HepG2 (cell line): ENCODE results near the gene TIMM17A. TPM values are rescaled to one million over a fixed set of nuclear protein-coding genes. Genes with fewer than 3 reads are reported as not detected.

Experiments
- ATAD3A ChIP-seq: sonication (generic); formaldehyde crosslinking; IDR thresholded peaks from 2 replicates; pipeline ENCODE4 v1.4.0; 2020; ENCODE audit warnings: missing genetic modification reagents
- ATF7-NPFF ChIP-seq: sonication (generic); formaldehyde crosslinking; IDR thresholded peaks from 2 replicates; pipeline ENCODE4 v1.8.1; 2023; ENCODE audit warnings: mild to moderate bottlenecking, low read depth, missing genetic modification reagents, moderate library complexity
- DNMT1 ChIP-seq: sonication (generic); formaldehyde crosslinking; IDR thresholded peaks from 2 replicates; pipeline ENCODE4 v1.5.1; 2020; ENCODE audit warnings: mild to moderate bottlenecking, missing genetic modification reagents
- ELF3 ChIP-seq: IDR thresholded peaks from 2 replicates; pipeline ENCODE4 v1.6.1; 2016; ENCODE audit warnings: missing genetic modification reagents, missing compliant biosample characterization
- MAFK ChIP-seq, 2 experiments: IDR thresholded peaks in 1 of 2; conservative IDR thresholded peaks in 1 of 2; 2 replicates each; pipeline ENCODE4 v1.6.1; 2011; ENCODE audit warnings: improper control_type of control experiment in 2 of 2, low read length in 2 of 2
- THAP9 ChIP-seq: sonication (generic); formaldehyde crosslinking; IDR thresholded peaks from 2 replicates; pipeline ENCODE4; 2020; ENCODE audit warnings: missing genetic modification reagents, mild to moderate bottlenecking, borderline replicate concordance
- ZNF577 ChIP-seq: sonication (generic); formaldehyde crosslinking; IDR thresholded peaks from 2 replicates; pipeline ENCODE4 v1.4.0; 2020; ENCODE audit warnings: mild to moderate bottlenecking, low read depth, missing genetic modification reagents, borderline replicate concordance
- ZNF670 ChIP-seq: sonication (generic); formaldehyde crosslinking; IDR thresholded peaks from 2 replicates; pipeline ENCODE4 v1.8.0; 2022; ENCODE audit warnings: mild to moderate bottlenecking, missing genetic modification reagents, borderline replicate concordance
- ZNF678 ChIP-seq: sonication (generic); formaldehyde crosslinking; IDR thresholded peaks from 2 replicates; pipeline ENCODE4 v1.4.0; 2020; ENCODE audit warnings: mild to moderate bottlenecking, missing genetic modification reagents
- ZNF83 ChIP-seq: sonication (generic); formaldehyde crosslinking; IDR thresholded peaks from 2 replicates; pipeline ENCODE4 v1.4.0; 2020; ENCODE audit warnings: missing genetic modification reagents, mild to moderate bottlenecking, borderline replicate concordance
- ZSCAN21 ChIP-seq: sonication (generic); formaldehyde crosslinking; IDR thresholded peaks from 2 replicates; pipeline ENCODE4 v1.8.0; 2022; ENCODE audit warnings: mild to moderate bottlenecking, missing genetic modification reagents, moderate library complexity, borderline replicate concordance
- polyA plus RNA-seq, 8 experiments: library from polyadenylated mRNA; depleted of rRNA in 3 of 8; stranded (reverse) in 7 of 8; unstranded in 1 of 8; fragments of >200 nt; fragmentation: Illumina TruSeq in 4 of 8; extraction: Trizol in 4 of 8; gene quantifications; 2 replicates each; pipeline versions ENCODE4 v1.2.1 to v1.2.3, GENCODE V29; 2011 to 2016; ENCODE audit warnings: low read depth in 4 of 8, missing spikeins in 1 of 8, mixed read lengths in 1 of 8; ENCODE audit not compliant: insufficient read depth in 1 of 8
- total RNA-seq, 5 experiments: library from RNA; depleted of rRNA; stranded (reverse); fragments of >200 nt; fragmentation: Illumina TruSeq; extraction: Trizol; gene quantifications; 2 replicates each; pipeline ENCODE4 v1.2.3, GENCODE V29; 2016; ENCODE audit warnings: low read depth in 1 of 5
- TF ChIP-seq, protein P1 (sequence below): sonication (generic); formaldehyde crosslinking; IDR thresholded peaks from 2 replicates; pipeline ENCODE4 v1.4.0; 2020; ENCODE audit warnings: mild to moderate bottlenecking, missing genetic modification reagents
- TF ChIP-seq, protein P2 (sequence below): sonication (generic); formaldehyde crosslinking; IDR thresholded peaks from one replicate; pipeline ENCODE4 v1.5.1; 2020; ENCODE audit warnings: mild to moderate bottlenecking, missing genetic modification reagents; ENCODE audit errors: not compliant biosample characterization
- TF ChIP-seq, protein P3 (sequence below): sonication (generic); formaldehyde crosslinking; IDR thresholded peaks from 2 replicates; pipeline ENCODE4 v1.5.0; 2020; ENCODE audit warnings: missing genetic modification reagents

Gene TIMM17A
- total and polyA plus RNA-seq, 2 of the 13 experiments (the other 11 are each of a cell fraction or from before 2014, with no cell fraction given) = 50.8 to 97.8 TPM

DNA sequence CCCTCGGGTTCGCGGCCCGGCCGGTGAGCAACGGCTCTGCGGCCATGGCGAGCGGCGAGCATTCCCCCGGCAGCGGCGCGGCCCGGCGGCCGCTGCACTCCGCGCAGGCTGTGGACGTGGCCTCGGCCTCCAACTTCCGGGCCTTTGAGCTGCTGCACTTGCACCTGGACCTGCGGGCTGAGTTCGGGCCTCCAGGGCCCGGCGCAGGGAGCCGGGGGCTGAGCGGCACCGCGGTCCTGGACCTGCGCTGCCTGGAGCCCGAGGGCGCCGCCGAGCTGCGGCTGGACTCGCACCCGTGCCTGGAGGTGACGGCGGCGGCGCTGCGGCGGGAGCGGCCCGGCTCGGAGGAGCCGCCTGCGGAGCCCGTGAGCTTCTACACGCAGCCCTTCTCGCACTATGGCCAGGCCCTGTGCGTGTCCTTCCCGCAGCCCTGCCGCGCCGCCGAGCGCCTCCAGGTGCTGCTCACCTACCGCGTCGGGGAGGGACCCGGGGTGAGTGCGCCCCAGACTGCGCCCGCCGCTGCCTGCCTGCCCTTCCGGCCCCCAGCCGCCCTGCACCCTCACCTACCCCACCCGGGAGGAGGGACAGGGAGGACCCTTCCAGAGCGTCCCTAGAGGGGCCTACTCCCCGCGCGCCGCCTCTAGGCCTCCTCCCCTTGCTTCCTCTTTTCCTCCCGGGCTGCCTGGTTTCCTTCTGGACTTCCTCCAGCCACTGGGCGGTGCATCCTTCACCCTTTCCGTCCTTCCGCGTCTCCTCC lies 27.5 kb downstream of the TIMM17A start, which contains the start of gene RNPEP (continued):
- TF ChIP-seq ZSCAN21 (CRISPR knock-in tag) (no peak; the same call in 1 of the 2 replicates), ELF3 (CRISPR knock-in tag) (peak; percentile 59), ZNF678 (CRISPR knock-in tag) (peak; percentile 66; the same call in 1 of the 2 replicates), ATF7-NPFF (CRISPR knock-in tag) (peak; percentile 44), ATAD3A (CRISPR knock-in tag) (no peak), ZNF577 (CRISPR knock-in tag) (no peak), DNMT1 (peak; percentile 36; the same call in 1 of the 2 replicates), ZNF83 (CRISPR knock-in tag) (no peak; the same call in 1 of the 2 replicates), MAFK (conservative IDR thresholded peaks at IDR 0.05 in 1 of 2, IDR thresholded peaks at IDR 0.05 in 1 of 2; ENCODE audit: low read length in 2 of 2) (no peak), ZNF670 (no peak), THAP9 (CRISPR knock-in tag) (peak; percentile 82; the same call in 1 of the 2 replicates)
- TF ChIP-seq, protein P1, sequence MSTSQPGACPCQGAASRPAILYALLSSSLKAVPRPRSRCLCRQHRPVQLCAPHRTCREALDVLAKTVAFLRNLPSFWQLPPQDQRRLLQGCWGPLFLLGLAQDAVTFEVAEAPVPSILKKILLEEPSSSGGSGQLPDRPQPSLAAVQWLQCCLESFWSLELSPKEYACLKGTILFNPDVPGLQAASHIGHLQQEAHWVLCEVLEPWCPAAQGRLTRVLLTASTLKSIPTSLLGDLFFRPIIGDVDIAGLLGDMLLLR (CRISPR knock-in tag) = no peak
- TF ChIP-seq, protein P2, sequence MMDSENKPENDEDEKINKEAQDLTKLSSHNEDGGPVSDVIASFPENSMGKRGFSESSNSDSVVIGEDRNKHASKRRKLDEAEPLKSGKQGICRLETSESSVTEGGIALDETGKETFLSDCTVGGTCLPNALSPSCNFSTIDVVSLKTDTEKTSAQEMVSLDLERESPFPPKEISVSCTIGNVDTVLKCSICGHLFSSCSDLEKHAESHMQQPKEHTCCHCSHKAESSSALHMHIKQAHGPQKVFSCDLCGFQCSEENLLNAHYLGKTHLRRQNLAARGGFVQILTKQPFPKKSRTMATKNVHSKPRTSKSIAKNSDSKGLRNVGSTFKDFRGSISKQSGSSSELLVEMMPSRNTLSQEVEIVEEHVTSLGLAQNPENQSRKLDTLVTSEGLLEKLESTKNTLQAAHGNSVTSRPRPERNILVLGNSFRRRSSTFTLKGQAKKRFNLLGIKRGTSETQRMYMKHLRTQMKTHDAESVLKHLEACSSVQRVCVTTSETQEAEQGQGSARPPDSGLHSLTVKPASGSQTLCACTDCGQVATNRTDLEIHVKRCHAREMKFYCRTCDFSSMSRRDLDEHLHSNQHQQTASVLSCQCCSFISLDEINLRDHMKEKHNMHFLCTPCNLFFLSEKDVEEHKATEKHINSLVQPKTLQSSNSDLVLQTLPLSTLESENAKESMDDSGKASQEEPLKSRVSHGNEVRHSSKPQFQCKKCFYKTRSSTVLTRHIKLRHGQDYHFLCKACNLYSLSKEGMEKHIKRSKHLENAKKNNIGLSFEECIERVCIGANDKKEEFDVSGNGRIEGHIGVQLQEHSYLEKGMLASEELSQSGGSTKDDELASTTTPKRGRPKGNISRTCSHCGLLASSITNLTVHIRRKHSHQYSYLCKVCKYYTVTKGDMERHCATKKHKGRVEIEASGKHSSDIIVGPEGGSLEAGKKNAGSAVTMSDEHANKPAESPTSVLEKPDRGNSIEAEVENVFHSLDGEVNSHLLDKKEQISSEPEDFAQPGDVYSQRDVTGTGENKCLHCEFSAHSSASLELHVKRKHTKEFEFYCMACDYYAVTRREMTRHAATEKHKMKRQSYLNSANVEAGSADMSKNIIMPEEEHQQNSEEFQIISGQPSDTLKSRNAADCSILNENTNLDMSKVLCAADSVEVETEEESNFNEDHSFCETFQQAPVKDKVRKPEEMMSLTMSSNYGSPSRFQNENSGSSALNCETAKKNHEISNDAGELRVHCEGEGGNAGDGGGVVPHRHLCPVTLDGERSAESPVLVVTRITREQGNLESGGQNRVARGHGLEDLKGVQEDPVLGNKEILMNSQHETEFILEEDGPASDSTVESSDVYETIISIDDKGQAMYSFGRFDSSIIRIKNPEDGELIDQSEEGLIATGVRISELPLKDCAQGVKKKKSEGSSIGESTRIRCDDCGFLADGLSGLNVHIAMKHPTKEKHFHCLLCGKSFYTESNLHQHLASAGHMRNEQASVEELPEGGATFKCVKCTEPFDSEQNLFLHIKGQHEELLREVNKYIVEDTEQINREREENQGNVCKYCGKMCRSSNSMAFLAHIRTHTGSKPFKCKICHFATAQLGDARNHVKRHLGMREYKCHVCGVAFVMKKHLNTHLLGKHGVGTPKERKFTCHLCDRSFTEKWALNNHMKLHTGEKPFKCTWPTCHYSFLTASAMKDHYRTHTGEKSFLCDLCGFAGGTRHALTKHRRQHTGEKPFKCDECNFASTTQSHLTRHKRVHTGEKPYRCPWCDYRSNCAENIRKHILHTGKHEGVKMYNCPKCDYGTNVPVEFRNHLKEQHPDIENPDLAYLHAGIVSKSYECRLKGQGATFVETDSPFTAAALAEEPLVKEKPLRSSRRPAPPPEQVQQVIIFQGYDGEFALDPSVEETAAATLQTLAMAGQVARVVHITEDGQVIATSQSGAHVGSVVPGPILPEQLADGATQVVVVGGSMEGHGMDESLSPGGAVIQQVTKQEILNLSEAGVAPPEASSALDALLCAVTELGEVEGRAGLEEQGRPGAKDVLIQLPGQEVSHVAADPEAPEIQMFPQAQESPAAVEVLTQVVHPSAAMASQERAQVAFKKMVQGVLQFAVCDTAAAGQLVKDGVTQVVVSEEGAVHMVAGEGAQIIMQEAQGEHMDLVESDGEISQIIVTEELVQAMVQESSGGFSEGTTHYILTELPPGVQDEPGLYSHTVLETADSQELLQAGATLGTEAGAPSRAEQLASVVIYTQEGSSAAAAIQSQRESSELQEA (CRISPR knock-in tag) = no peak
- TF ChIP-seq, protein P3, sequence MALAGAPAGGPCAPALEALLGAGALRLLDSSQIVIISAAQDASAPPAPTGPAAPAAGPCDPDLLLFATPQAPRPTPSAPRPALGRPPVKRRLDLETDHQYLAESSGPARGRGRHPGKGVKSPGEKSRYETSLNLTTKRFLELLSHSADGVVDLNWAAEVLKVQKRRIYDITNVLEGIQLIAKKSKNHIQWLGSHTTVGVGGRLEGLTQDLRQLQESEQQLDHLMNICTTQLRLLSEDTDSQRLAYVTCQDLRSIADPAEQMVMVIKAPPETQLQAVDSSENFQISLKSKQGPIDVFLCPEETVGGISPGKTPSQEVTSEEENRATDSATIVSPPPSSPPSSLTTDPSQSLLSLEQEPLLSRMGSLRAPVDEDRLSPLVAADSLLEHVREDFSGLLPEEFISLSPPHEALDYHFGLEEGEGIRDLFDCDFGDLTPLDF = no peak
